BE2C (cell line): ENCODE data around the gene ALG9.

ENCODE experiments used
- DNase-seq: peaks from one replicate; pipeline ENCODE4 v3.0.0-alpha.2; 2020
- H3K27me3 ChIP-seq: fragments of 250-450 bp; sonication (Bioruptor Pico); 2 replicates; pipeline ENCODE4 v1.5.1; 2020; ENCODE audit warnings: mild to moderate bottlenecking
- H3K36me3 ChIP-seq: fragments of 250-450 bp; sonication (Bioruptor Pico); 2 replicates; pipeline ENCODE4 v1.5.1; 2020; ENCODE audit warnings: mild to moderate bottlenecking
- H3K4me1 ChIP-seq: fragments of 250-450 bp; sonication (Bioruptor Pico); 2 replicates; pipeline ENCODE4 v1.5.1; 2020
- H3K4me3 ChIP-seq: 2 replicates; pipeline ENCODE4 v1.5.1; 2011; ENCODE audit warnings: low read depth, low read length
- H3K9me3 ChIP-seq: fragments of 250-450 bp; sonication (Bioruptor Pico); 2 replicates; pipeline ENCODE4 v1.5.1; 2020
- TF ChIP-seq, protein P1 (sequence below): IDR thresholded peaks from 2 replicates; pipeline ENCODE4 v1.5.1; 2012; ENCODE audit warnings: mild to moderate bottlenecking, low read depth, low read length

The ALG9 gene

DNA sequence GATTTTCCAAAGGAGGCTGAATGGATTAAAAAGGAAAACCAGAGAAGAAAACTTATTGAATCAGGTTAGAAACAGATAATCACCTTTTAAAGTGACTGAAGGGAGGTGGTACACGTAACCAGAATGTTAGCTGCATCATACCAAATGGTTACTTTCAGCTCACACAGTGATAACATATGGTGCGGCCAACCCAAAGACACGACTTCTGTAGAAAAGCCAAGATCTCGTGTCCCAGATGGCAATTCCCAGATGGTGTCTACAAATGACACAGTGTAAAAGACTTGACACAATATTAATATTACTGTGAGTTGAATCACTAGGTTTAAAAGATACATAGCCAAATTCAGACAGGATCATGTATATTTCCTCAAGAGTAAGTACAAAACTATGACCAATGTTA lies 110.3 kb downstream of the ALG9 start:
- Histone ChIP-seq H3K27me3 (no peaks in the 10 kb centered on the region), H3K4me3 (no peak overlapping the region), H3K4me1 (no peaks in the 10 kb centered on the region), H3K36me3 (peaks cover 47% of the 10 kb centered on the region), H3K9me3 (no peaks in the 10 kb centered on the region)
- TF ChIP-seq, protein P1, sequence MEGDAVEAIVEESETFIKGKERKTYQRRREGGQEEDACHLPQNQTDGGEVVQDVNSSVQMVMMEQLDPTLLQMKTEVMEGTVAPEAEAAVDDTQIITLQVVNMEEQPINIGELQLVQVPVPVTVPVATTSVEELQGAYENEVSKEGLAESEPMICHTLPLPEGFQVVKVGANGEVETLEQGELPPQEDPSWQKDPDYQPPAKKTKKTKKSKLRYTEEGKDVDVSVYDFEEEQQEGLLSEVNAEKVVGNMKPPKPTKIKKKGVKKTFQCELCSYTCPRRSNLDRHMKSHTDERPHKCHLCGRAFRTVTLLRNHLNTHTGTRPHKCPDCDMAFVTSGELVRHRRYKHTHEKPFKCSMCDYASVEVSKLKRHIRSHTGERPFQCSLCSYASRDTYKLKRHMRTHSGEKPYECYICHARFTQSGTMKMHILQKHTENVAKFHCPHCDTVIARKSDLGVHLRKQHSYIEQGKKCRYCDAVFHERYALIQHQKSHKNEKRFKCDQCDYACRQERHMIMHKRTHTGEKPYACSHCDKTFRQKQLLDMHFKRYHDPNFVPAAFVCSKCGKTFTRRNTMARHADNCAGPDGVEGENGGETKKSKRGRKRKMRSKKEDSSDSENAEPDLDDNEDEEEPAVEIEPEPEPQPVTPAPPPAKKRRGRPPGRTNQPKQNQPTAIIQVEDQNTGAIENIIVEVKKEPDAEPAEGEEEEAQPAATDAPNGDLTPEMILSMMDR = no peak
- DNase-seq = no peak

DNA sequence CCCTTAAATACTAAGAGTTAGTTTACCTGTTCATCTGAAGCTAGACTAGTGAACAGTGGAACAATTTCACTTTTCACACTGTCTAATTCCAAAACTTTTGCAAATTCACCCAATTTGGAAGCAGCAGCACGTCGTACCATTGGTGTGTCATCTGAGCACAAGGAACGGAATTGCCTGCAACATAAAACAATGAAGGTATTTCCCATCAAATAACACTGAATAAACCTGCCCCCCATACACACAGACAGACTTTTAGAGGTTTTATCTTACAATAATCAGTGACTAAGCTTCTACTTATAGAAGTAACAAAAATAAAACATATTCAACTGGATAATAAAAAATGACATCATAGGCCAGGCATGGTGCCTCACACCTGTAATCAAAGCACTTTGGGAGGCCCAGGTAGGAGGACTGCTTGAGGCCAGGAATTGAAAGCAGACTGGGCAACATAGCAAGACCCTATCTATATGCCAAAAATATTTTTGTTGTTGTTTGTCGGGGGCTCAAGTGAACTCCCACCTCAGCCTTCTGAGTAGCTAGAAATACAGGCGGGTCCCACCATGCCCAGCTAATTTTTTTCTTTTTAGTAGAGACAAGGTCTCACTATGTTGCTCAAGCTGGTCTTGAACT lies 111.5 kb downstream of the ALG9 start:
- Histone ChIP-seq H3K36me3 (peaks cover 51% of the 10 kb centered on the region), H3K9me3 (no peaks in the 10 kb centered on the region), H3K4me3 (no peak overlapping the region), H3K4me1 (no peaks in the 10 kb centered on the region), H3K27me3 (no peaks in the 10 kb centered on the region)
- no peak for DNase-seq
- TF ChIP-seq, protein P1 = no peak

DNA sequence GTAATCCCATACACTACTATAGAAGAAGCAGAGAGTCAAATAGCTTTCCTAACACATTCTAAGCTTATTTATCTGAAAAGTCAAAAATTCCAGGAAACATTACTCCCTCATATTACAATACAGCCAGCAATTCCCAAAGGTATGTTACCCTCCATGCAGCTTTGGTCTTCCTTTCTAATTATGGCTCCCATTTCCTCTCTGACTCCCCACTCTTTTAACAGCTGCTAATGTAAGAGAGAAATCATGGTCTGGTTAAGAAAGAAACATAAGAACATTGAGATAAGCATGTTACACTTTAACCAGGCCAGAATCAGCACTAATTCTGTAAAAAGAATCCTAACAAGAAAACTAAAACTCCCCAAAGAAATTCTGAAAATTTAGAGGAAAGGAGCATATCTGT lies 112.0 kb downstream of the ALG9 start:
- Histone ChIP-seq H3K27me3 (no peaks in the 10 kb centered on the region), H3K36me3 (peaks cover 52% of the 10 kb centered on the region), H3K4me3 (no peak overlapping the region), H3K4me1 (no peaks in the 10 kb centered on the region), H3K9me3 (no peaks in the 10 kb centered on the region)
- TF ChIP-seq, protein P1 = no peak
- DNase-seq = no peak

DNA sequence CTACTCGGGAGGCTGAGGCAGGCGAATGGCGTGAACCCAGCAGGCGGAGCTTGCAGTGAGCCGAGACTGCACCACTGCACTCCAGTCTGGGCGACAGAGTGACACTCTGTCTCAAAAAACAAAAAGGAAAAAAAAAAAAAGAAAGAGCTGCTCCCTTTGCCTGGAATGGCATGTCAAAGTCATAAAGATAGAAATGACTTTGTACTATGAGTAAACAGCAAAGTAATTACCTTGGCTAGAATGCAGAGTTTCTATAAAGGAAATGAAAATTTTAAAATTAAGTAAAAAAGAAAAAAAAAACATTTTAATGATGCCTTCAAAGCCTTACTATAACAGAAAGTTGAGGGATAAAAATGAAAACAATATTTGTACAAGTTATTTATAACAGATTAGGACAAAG lies 115.3 kb downstream of the ALG9 start:
- H3K9me3 ChIP-seq = no peaks in the 10 kb centered on the region
- no peak for DNase-seq
- H3K4me3 ChIP-seq = no peak overlapping the region
- peaks cover 55% of the 10 kb centered on the region for H3K36me3 ChIP-seq
- TF ChIP-seq, protein P1 = no peak
- H3K27me3 ChIP-seq = no peaks in the 10 kb centered on the region
- H3K4me1 ChIP-seq = no peaks in the 10 kb centered on the region

DNA sequence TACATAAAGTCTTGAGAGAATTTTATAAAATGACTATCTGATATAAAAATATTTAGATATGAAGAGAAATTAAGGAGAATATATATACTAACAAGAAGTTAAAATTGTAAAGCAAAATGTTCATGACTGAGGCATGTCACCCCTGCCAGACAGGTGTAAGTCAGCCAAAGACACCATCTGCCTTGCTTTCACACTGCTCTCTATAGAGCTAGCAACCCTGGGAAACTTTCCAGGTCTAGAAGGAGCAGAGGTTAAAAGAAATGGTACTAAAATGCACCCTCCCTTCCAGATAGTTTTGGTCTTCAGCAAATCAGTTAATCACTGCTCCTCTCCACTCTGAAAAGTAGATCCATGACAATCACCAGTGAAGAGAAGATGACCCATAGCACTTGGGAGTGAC lies 121.7 kb downstream of the ALG9 start:
- Histone ChIP-seq H3K27me3 (no peaks in the 10 kb centered on the region), H3K4me1 (no peaks in the 10 kb centered on the region), H3K4me3 (no peak overlapping the region), H3K36me3 (peaks cover 44% of the 10 kb centered on the region), H3K9me3 (no peaks in the 10 kb centered on the region)
- DNase-seq = no peak
- TF ChIP-seq, protein P1 = no peak

DNA sequence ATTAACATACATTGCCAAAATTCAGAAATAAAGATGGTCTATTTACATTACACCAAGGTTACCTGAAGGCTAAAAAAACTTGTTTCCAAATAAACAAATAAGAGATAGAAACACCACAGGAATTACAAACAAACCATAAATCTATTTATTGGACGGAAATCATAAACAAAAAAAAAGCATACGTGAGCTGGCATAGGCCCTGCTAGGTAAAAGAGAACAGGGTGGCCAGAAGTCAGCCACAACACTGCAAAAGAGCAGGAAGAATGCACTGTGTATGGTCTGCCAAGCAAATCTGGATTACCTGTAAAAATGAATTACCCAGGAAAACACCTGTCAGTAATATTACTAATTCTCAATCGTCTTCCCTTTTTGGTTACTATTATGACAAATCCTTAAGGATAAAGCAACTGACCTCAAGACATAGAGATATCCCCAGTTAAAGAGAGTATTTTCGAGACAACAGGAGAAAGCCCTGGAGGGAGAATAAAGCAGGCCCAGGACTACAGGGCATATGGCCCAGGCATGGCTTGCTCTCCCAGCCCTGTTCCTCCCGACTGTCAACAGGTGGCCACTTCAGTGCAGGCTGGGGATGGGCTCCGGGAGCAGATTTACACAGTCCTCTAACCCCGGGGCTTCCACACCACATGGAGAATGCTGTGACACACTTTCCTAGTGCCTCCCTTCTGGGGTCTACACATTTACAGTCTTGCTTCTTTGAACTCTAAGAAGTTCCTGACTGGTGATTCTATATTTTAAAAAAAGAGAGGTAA lies 123.2 kb downstream of the ALG9 start:
- Histone ChIP-seq H3K4me3 (no peak overlapping the region), H3K36me3 (peaks cover 41% of the 10 kb centered on the region), H3K4me1 (no peaks in the 10 kb centered on the region), H3K27me3 (no peaks in the 10 kb centered on the region), H3K9me3 (no peaks in the 10 kb centered on the region)
- no peak for DNase-seq
- TF ChIP-seq, protein P1 = no peak
